Measurements from ENCODE around the gene ZNF224. TPM values are rescaled to one million over a fixed set of nuclear protein-coding genes. Genes with fewer than 3 reads are reported as not detected.

ZNF224 gene
- total and polyA plus RNA-seq, 2 of the 8 experiments (the other 6 are each of a cell fraction or from before 2014, with no cell fraction given), result 3.7 to 17.2 TPM

GRCh38 chr19:44111910-44112463 is 17.8 kb downstream of the ZNF224 start (continued):
- TF ChIP-seq MAX (IDR thresholded peaks at IDR 0.05), result peak; percentile 84

Measured in H1 (cell line).